ENCODE results near the gene CD300A.

The CD300A gene

GRCh38 chr17:74473294-74473693, 6.9 kb downstream of the CD300A start:
- Histone ChIP-seq H3K27ac (ENCODE audit: extremely low read depth, low read depth, low read length) (no peak overlapping the region), H3K36me3 (ENCODE audit: control insufficient read depth in 2 of 2, insufficient read depth in 1 of 2, low read length in 2 of 2) (no peaks in the 10 kb centered on the region), H3K4me1 (ENCODE audit: control insufficient read depth, insufficient read depth, low read length) (no peaks in the 10 kb centered on the region), H3K9me3 (ENCODE audit: control insufficient read depth, insufficient read depth, low read depth, low read length) (no peaks in the 10 kb centered on the region), H3K4me3 (ENCODE audit: low read depth, low read length) (no peak overlapping the region)
- ChIA-PET POLR2A (no interaction called here), CTCF (interaction anchor here (0.7 to 1.0 kb wide), 3 partner anchors 20 to 106 kb away, joined by 3 read pairs; partner anchors contain the start of gene GPR142)
- TF ChIP-seq ZNF701 (tag by site-specific recombination; IDR thresholded peaks at IDR 0.05) = no peak
- no peak for TF ChIP-seq SP2 (tag by site-specific recombination; IDR thresholded peaks at IDR 0.05)
- TF ChIP-seq ZNF560 (tag by site-specific recombination; IDR thresholded peaks at IDR 0.05; ENCODE audit: borderline replicate concordance) = no peak
- no peak for TF ChIP-seq ZNF529 (tag by site-specific recombination; IDR thresholded peaks at IDR 0.05; ENCODE audit: insufficient replicate concordance)
- TF ChIP-seq, protein P1, sequence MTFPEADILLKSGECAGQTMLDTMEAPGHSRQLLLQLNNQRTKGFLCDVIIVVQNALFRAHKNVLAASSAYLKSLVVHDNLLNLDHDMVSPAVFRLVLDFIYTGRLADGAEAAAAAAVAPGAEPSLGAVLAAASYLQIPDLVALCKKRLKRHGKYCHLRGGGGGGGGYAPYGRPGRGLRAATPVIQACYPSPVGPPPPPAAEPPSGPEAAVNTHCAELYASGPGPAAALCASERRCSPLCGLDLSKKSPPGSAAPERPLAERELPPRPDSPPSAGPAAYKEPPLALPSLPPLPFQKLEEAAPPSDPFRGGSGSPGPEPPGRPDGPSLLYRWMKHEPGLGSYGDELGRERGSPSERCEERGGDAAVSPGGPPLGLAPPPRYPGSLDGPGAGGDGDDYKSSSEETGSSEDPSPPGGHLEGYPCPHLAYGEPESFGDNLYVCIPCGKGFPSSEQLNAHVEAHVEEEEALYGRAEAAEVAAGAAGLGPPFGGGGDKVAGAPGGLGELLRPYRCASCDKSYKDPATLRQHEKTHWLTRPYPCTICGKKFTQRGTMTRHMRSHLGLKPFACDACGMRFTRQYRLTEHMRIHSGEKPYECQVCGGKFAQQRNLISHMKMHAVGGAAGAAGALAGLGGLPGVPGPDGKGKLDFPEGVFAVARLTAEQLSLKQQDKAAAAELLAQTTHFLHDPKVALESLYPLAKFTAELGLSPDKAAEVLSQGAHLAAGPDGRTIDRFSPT (tag by site-specific recombination; IDR thresholded peaks at IDR 0.05) = no peak
- TF ChIP-seq ZNF23 (tag by site-specific recombination; IDR thresholded peaks at IDR 0.05; ENCODE audit: borderline replicate concordance) = no peak
- TF ChIP-seq, protein P2, sequence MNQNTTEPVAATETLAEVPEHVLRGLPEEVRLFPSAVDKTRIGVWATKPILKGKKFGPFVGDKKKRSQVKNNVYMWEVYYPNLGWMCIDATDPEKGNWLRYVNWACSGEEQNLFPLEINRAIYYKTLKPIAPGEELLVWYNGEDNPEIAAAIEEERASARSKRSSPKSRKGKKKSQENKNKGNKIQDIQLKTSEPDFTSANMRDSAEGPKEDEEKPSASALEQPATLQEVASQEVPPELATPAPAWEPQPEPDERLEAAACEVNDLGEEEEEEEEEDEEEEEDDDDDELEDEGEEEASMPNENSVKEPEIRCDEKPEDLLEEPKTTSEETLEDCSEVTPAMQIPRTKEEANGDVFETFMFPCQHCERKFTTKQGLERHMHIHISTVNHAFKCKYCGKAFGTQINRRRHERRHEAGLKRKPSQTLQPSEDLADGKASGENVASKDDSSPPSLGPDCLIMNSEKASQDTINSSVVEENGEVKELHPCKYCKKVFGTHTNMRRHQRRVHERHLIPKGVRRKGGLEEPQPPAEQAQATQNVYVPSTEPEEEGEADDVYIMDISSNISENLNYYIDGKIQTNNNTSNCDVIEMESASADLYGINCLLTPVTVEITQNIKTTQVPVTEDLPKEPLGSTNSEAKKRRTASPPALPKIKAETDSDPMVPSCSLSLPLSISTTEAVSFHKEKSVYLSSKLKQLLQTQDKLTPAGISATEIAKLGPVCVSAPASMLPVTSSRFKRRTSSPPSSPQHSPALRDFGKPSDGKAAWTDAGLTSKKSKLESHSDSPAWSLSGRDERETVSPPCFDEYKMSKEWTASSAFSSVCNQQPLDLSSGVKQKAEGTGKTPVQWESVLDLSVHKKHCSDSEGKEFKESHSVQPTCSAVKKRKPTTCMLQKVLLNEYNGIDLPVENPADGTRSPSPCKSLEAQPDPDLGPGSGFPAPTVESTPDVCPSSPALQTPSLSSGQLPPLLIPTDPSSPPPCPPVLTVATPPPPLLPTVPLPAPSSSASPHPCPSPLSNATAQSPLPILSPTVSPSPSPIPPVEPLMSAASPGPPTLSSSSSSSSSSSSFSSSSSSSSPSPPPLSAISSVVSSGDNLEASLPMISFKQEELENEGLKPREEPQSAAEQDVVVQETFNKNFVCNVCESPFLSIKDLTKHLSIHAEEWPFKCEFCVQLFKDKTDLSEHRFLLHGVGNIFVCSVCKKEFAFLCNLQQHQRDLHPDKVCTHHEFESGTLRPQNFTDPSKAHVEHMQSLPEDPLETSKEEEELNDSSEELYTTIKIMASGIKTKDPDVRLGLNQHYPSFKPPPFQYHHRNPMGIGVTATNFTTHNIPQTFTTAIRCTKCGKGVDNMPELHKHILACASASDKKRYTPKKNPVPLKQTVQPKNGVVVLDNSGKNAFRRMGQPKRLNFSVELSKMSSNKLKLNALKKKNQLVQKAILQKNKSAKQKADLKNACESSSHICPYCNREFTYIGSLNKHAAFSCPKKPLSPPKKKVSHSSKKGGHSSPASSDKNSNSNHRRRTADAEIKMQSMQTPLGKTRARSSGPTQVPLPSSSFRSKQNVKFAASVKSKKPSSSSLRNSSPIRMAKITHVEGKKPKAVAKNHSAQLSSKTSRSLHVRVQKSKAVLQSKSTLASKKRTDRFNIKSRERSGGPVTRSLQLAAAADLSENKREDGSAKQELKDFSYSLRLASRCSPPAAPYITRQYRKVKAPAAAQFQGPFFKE (tag by site-specific recombination; IDR thresholded peaks at IDR 0.05; ENCODE audit: borderline replicate concordance) = no peak

DNA sequence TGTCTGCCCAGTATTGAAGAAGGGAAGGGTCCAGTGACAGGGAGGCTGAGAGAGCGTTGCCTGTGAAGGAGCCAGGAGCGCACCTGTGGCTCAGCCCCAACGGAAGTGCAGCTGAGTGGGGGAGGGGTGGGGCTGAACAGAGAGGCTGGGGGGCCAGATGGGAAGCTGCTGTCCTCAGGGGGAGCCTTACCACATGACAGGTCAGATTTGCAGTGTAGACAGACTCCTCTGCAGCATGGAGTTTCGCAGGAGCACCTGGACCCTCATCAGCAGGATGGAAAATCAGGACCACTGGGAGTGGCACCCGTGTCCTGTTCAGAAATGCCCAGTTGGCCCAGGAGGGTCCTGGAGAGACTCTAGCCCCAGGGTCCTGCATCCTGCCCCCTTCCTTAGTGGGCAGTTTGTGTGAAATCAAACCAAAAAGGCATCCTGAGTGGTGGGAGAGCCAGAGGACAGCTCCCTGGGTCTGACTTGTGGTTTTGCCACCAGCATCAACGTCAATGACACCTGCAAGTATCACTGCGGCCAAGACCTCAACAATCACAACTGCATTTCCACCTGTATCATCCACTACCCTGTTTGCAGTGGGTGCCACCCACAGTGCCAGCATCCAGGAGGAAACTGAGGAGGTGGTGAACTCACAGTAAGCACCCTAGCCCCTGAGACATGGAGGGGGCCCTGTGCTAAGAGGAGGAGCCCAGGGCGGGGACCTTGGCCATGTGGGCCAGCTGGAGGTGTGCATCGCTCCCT, 7.8 kb downstream of the CD300A start:
- no peak overlapping the region for H3K27ac ChIP-seq (ENCODE audit: extremely low read depth, low read depth, low read length)
- H3K9me3 ChIP-seq (ENCODE audit: control insufficient read depth, insufficient read depth, low read depth, low read length) = no peaks in the 10 kb centered on the region
- H3K4me1 ChIP-seq (ENCODE audit: control insufficient read depth, insufficient read depth, low read length) = no peaks in the 10 kb centered on the region
- no peak overlapping the region for H3K4me3 ChIP-seq (ENCODE audit: low read depth, low read length)
- POLR2A ChIA-PET = no interaction called here
- TF ChIP-seq, protein P3, sequence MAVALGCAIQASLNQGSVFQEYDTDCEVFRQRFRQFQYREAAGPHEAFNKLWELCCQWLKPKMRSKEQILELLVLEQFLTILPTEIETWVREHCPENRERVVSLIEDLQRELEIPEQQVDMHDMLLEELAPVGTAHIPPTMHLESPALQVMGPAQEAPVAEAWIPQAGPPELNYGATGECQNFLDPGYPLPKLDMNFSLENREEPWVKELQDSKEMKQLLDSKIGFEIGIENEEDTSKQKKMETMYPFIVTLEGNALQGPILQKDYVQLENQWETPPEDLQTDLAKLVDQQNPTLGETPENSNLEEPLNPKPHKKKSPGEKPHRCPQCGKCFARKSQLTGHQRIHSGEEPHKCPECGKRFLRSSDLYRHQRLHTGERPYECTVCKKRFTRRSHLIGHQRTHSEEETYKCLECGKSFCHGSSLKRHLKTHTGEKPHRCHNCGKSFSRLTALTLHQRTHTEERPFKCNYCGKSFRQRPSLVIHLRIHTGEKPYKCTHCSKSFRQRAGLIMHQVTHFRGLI (tag by site-specific recombination; IDR thresholded peaks at IDR 0.05) = no peak
- TF ChIP-seq ZBTB17 (tag by site-specific recombination; IDR thresholded peaks at IDR 0.05) = no peak
- TF ChIP-seq, protein P4, sequence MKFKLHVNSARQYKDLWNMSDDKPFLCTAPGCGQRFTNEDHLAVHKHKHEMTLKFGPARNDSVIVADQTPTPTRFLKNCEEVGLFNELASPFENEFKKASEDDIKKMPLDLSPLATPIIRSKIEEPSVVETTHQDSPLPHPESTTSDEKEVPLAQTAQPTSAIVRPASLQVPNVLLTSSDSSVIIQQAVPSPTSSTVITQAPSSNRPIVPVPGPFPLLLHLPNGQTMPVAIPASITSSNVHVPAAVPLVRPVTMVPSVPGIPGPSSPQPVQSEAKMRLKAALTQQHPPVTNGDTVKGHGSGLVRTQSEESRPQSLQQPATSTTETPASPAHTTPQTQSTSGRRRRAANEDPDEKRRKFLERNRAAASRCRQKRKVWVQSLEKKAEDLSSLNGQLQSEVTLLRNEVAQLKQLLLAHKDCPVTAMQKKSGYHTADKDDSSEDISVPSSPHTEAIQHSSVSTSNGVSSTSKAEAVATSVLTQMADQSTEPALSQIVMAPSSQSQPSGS (tag by site-specific recombination; IDR thresholded peaks at IDR 0.05; ENCODE audit: low read depth) = no peak
- no peak for TF ChIP-seq ZNF202 (tag by site-specific recombination; IDR thresholded peaks at IDR 0.05; ENCODE audit: borderline replicate concordance)
- TF ChIP-seq, protein P5, sequence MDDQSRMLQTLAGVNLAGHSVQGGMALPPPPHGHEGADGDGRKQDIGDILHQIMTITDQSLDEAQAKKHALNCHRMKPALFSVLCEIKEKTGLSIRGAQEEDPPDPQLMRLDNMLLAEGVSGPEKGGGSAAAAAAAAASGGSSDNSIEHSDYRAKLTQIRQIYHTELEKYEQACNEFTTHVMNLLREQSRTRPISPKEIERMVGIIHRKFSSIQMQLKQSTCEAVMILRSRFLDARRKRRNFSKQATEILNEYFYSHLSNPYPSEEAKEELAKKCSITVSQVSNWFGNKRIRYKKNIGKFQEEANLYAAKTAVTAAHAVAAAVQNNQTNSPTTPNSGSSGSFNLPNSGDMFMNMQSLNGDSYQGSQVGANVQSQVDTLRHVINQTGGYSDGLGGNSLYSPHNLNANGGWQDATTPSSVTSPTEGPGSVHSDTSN (CRISPR knock-in tag; IDR thresholded peaks at IDR 0.05) = no peak
- TF ChIP-seq ZNF76 (tag by site-specific recombination; IDR thresholded peaks at IDR 0.05; ENCODE audit: borderline replicate concordance, low read depth) = no peak
- CTCF ChIA-PET = interaction anchor here (1.0 kb wide), 1 partner anchor 107 kb away, joined by 3 read pairs; the partner anchor contains the start of gene GPR142
- H3K36me3 ChIP-seq (ENCODE audit: control insufficient read depth in 2 of 2, insufficient read depth in 1 of 2, low read length in 2 of 2) = no peaks in the 10 kb centered on the region
